PC-3 (cell line): ENCODE measurements around the gene CNIH3.

Source experiments
- CTCF ChIP-seq: fragments of 300-600 bp; sonication (generic); conservative IDR thresholded peaks from 2 replicates; pipeline ENCODE4 v1.5.1; 2017; ENCODE audit warnings: antibody characterized with exemption, low read depth, mild to moderate bottlenecking, low read length
- EZH2 ChIP-seq: fragments of 300-600 bp; sonication (generic); IDR thresholded peaks from one replicate; pipeline ENCODE4 v1.6.1; 2017; ENCODE audit warnings: antibody characterized with exemption, mild to moderate bottlenecking, low read length; ENCODE audit not compliant: unreplicated experiment
- EZH2phosphoT487 ChIP-seq: fragments of 300-600 bp; sonication (generic); IDR thresholded peaks from 2 replicates; pipeline ENCODE4 v1.6.1; 2018; ENCODE audit warnings: mild to moderate bottlenecking, antibody characterized with exemption, low read length, borderline replicate concordance

GRCh38 chr1:224710196-224710595 lies 94.1 kb downstream of the CNIH3 start:
- TF ChIP-seq CTCF (no peak), EZH2 (no peak), EZH2phosphoT487 (no peak)
